Suppressor macrophage treated with lipopolysaccharide for 4 hours (primary cell): ENCODE data around the gene C19orf73.
"Not testable (repeated sequence)": the region's sequence is repeated elsewhere in the genome, so short reads cannot be mapped to it uniquely, and the experiment has no call there.

Experiments used
- DNase-seq: peaks from one replicate; pipeline ENCODE4 v3.0.0-alpha.2; 2020

Gene C19orf73

DNA sequence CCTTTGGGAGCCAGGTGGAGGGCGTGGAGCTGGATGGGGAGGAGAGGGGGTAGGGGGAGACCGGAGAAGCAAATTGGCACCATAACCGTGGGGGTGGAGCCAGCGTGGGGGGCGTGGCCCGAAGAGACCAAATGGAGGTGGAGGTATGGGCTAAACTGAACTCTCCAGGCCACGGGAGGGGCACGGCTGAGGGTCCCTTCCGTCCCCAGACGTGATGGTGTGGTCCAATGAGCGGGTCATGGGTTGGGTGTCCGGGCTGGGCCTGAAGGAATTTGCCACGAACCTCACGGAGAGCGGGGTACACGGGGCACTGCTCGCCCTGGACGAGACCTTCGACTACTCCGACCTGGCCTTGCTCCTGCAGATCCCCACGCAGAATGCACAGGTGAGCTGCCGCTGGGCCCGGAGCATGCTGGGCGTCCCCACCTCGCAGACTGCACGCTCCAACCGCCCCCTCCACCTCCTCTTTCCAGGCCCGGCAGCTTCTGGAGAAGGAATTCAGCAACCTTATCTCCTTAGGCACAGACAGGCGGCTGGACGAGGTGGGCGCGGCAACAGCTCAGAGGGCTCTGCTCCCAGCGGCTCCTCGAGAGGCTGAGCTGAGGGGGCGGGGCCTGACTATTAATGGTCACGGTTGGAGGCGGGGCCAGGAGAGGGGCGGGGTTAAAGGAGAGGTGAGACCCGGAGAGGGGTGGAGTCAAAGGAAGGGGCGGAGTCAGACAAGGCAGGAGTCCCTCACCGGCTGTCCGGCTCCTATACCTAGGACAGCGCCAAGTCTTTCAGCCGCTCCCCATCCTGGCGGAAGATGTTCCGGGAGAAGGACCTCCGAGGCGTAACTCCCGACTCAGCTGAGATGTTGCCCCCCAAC lies 30.1 kb upstream of the C19orf73 start:
- DNase-seq: peak; percentile 86

GRCh38 chr19:49148044-49148682 lies 29.2 kb upstream of the C19orf73 start:
- DNase-seq: no peak

DNA sequence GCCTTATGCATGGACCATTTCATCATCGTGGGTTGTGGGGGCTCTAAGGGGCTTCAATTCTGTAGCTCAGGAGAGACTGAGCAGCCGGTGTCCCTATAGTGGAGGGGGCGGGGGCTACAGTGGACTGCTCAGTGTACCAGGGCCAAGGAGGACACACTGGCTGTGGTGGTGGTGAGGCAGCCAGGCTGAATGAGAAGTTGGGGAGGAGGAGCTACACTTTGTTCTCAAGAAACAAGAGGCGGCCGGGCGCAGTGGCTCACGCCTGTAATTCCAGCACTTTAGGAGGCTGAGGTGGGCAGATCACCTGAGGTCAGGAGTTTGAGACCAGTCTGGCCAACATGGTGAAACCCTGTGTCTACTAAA lies 27.4 kb upstream of the C19orf73 start:
- DNase-seq: not testable (repeated sequence)

GRCh38 chr19:49145573-49146407 lies 26.8 kb upstream of the C19orf73 start:
- DNase-seq: peak; percentile 77

- DNase-seq: peak; percentile 74
These were observed 24.0 kb upstream of the C19orf73 start for GRCh38 chr19:49142866-49143335.

GRCh38 chr19:49141352-49141751 lies 22.4 kb upstream of the C19orf73 start:
- DNase-seq: no peak

GRCh38 chr19:49140951-49141350 lies 22.0 kb upstream of the C19orf73 start:
- no peak for DNase-seq

DNA sequence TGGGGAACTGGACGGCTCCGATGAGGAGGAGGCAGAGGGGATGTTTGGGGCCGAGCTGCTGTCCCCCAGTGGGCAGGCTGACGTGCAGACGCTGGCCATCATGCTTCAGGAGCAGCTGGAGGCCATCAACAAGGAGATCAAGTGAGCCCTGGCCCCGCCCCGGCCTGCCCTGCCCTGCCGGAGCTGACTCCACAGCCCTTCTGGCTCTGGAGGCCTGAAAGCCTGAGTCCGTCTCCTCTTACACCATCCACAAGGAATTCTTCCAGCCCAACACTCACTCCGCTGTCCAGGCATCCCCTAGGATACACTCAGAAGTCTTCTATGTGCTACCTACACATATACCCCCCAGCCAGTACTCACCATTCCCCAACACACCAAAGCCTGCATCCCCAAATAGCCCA lies 17.8 kb upstream of the C19orf73 start:
- no peak for DNase-seq

GRCh38 chr19:49135686-49136085 lies 16.7 kb upstream of the C19orf73 start:
- DNase-seq: no peak

DNA sequence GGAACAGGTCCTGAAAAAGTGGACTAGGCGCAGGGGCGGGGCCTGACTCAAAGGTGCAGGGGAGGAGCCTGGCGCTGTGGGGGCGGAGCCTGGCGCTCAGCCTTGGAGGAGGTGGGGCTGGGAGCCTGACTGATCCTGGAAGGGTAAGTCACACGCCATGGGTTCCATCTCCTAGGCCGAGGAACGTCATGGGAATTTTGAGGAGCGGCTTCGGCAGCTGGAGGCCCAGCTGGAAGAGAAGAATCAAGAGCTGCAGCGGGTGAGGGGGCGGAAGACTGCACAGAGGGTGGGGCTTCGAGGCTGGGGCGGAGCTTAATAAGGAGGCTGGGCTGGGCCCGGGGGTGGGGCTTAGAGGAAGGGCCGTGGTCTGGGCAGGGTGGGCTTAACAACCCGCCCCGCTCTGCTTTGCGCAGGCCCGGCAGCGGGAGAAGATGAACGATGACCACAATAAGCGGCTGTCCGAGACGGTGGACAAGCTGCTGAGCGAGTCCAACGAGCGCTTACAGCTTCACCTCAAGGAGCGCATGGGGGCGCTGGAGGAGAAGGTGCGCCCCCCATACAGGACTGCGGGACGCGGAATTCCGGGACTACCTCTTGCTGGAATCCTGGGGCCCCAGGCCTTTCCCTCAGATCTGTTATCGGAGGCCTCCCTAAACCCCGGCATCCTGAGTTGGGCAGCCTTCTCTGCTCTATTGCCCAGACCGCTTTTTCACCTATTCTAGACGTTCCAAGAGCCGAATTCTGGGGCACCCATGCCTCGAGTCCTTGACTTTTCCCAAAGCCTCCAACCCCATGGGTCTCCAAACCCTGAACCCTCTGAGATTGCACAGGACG lies 14.9 kb upstream of the C19orf73 start:
- DNase-seq: peak; percentile 45

- DNase-seq: no peak
These were observed 14.1 kb upstream of the C19orf73 start for GRCh38 chr19:49132974-49133609.

GRCh38 chr19:49130325-49130724 lies 11.4 kb upstream of the C19orf73 start:
- DNase-seq: no peak

DNA sequence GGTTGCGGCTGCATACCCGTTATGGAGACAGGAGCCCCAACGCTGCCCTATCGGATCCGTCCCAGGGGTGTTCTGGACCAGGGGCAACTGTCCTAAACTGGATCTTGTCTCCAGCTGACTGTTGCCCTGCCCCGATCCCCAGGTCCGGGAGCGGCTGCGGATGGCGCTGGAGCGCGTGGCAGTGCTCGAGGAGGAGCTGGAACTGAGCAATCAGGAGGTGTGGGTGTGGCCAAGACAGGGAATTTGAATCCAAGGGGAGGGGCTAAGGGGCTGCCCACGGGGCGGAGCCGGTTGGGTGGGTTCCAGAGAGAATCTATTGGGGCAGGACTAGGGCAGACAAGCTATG lies 10.3 kb upstream of the C19orf73 start:
- no peak for DNase-seq

DNA sequence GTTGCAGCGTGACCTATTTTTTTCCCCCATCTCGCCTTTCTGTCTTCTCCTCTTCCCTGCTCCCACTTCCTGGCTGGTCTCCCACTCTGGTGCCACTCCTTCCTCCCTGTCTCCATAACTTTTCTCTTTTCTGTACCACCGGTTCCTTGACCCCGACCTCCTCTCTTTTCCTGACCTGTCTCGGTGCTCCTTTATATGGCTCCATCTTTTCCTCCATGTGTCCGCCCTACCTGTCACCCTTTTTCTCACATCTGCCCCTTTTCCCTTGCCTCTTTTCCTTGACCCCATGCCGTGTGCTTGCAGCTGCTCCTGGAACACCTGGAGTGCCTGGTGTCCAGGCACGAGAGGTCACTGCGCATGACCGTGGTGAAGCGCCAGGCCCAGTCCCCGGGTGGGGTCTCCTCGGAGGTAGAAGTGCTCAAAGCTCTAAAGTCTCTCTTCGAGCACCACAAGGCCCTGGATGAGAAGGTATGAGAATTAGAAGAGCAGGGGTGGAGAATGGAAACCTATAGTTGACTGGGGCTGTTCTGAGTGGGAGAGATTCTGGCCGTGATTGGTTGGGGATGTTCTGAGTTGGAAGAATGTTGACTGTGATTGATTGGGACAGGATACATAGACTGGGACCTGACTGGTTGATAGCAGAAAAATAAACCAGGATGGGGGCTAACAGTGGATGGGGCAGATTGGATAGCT lies 9.7 kb upstream of the C19orf73 start:
- no peak for DNase-seq

- peak; percentile 98 for DNase-seq
These were observed 9.0 kb upstream of the C19orf73 start for GRCh38 chr19:49127674-49128544.

GRCh38 chr19:49127225-49127624 lies 8.3 kb upstream of the C19orf73 start:
- DNase-seq: not testable (repeated sequence)

- DNase-seq: no peak
These were observed 7.6 kb upstream of the C19orf73 start for GRCh38 chr19:49126575-49126974.

DNA sequence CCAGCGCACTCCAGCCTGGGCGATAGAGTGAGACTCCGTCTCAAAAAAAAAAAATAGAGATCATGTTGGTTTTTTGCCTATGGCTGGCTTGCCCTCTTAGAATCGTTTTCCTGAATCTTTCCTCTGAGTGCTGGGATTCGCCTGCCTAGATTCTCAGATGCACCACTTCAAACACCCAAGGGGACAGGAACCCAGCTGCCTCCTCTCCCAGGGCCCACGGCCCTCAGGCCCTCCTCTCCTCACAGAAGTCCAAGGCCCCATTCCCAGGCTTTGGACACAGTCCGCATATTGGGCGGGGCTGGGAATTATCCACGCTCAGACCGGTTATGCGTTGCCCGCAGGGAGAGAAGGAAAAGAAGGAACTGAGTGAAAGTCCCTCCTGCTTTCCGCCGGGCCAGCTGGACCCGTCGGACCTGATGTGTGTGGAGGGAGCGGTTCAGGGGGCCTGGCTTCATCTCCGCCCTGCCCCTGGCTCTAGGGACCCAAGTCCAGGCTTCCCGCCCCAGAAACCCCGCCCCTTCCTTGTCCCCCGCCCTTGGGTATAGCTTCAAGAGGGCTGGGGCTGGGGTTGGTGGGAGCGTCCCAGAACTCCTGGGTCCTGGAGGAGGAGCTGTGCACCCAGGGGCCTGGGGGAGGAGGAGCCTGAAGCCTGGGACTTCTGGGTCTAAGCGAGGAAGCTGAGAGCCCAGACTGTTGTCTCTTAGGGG lies 6.2 kb upstream of the C19orf73 start:
- DNase-seq: no peak

DNA sequence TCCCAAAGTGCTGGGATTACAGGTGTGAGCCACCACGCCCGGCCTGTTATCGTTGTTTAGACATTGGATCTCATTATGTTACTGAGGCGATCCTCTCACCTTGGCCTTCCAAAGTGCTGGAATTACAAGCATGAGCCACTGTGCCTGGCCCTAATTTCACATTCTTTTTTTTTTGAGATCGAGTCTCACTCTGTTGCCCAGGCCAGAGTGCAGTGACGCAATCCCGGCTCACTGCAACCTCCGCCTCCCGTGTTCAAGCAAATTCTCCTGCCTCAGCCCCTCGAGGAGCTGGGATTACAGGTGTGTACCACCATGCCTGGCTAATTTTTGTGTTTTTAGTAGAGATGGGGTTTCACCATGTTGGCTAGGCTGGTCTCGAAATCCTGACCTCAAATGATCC lies 4.3 kb upstream of the C19orf73 start:
- DNase-seq: not testable (repeated sequence)

- DNase-seq: not testable (repeated sequence)
These were observed 2.9 kb upstream of the C19orf73 start for GRCh38 chr19:49121841-49122240.
